Prostate gland (tissue), 2 donors: ENCODE data around the gene BCAS3.
"Not testable (repeated sequence)": the region's sequence is repeated elsewhere in the genome, so short reads cannot be mapped to it uniquely, and the experiment has no call there.

Source experiments
- CTCF ChIP-seq, 4 experiments: fragments of 200-600 bp in 2 of 4; fragments of 450-650 bp in 2 of 4; sonication (generic) in 2 of 4; IDR thresholded peaks; 1 replicate in 3 of 4; 2 replicates in 1 of 4; pipeline ENCODE4 v1.5.1; 2016 to 2019; ENCODE audit warnings: antibody characterized with exemption in 4 of 4, mild to moderate bottlenecking in 2 of 4, moderate library complexity in 2 of 4
- POLR2A ChIP-seq: fragments of 450-650 bp; IDR thresholded peaks from one replicate; pipeline ENCODE4 v1.6.1; 2016; ENCODE audit warnings: antibody characterized with exemption, mild to moderate bottlenecking

GRCh38 chr17:61244988-61245387, 567.3 kb downstream of the BCAS3 start:
- TF ChIP-seq POLR2A; CTCF (IDR thresholded peaks at IDR 0.05): not testable (repeated sequence)
